C4-2B (cell line): ENCODE measurements around the gene PTPRM.

Source experiments
- CTCF ChIP-seq: fragments of 450-650 bp; conservative IDR thresholded peaks from 2 replicates; pipeline ENCODE4 v1.5.1; 2017; ENCODE audit warnings: mild to moderate bottlenecking
- ZFX ChIP-seq: fragments of 450-650 bp; IDR thresholded peaks from 2 replicates; pipeline ENCODE4 v1.6.1; 2017

GRCh38 chr18:7749008-7749405 is 181.9 kb downstream of the PTPRM start:
- TF ChIP-seq CTCF (no peak), ZFX (no peak)
